HFF-Myc (cell line): ENCODE results near the gene KLHL25.

ENCODE experiments used
- DNase-seq: peaks from one replicate; pipeline ENCODE4 v3.0.0-alpha.2; 2011; ENCODE audit warnings: low read depth; ENCODE audit errors: extremely low read depth
- H3K4me3 ChIP-seq: replicated peaks from 2 replicates; pipeline ENCODE4 v1.5.1; 2011; ENCODE audit warnings: low read depth, mild to moderate bottlenecking, control low read depth, low read length
- TF ChIP-seq, protein P1 (sequence below): IDR thresholded peaks from 2 replicates; pipeline ENCODE4 v1.5.1; 2012; ENCODE audit warnings: mild to moderate bottlenecking, low read depth, low read length, control low read depth; ENCODE audit errors: missing control alignments

Gene KLHL25

DNA sequence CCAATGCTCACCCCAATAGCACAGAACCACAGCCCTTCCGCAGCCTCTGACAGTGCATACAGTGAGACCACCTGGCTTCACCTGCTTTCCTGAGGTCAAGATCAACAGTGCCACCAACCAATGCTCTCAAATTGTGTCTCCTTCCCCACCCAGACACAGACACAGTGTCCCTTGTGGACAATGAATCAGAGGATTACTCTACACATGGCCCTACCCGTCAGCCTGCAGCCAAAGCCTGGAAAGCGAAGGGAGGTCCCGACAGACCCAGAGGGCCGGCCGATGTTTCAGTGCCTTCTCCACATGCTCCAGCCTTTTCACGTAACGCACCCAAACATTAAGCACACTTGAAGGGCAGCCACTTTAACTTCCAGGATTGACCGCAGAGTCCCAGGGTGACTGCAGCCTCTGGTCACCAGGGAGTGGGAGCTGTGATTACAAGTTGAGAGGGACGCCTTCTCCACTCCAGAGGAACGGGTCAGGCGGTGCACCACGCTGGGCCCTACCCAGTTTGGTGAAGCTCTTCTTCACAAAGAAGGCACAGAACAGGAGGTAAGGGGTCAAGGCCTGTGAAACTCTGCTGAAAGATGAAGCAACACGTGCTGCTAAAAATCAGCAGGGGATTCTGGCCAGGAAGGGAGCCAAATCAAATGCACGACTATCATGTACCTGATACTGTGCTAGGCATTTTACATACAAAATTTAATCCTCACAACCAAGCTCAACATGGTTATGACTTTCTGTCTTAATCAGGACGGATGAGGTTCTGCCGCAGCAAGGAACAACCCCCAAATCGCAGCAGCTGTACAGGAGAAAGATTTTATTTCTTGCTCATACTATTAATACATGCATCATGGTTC, 17.2 kb downstream of the KLHL25 start:
- no peak for DNase-seq
- H3K4me3 ChIP-seq, result no peak overlapping the region
- TF ChIP-seq, protein P1, sequence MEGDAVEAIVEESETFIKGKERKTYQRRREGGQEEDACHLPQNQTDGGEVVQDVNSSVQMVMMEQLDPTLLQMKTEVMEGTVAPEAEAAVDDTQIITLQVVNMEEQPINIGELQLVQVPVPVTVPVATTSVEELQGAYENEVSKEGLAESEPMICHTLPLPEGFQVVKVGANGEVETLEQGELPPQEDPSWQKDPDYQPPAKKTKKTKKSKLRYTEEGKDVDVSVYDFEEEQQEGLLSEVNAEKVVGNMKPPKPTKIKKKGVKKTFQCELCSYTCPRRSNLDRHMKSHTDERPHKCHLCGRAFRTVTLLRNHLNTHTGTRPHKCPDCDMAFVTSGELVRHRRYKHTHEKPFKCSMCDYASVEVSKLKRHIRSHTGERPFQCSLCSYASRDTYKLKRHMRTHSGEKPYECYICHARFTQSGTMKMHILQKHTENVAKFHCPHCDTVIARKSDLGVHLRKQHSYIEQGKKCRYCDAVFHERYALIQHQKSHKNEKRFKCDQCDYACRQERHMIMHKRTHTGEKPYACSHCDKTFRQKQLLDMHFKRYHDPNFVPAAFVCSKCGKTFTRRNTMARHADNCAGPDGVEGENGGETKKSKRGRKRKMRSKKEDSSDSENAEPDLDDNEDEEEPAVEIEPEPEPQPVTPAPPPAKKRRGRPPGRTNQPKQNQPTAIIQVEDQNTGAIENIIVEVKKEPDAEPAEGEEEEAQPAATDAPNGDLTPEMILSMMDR, result no peak

DNA sequence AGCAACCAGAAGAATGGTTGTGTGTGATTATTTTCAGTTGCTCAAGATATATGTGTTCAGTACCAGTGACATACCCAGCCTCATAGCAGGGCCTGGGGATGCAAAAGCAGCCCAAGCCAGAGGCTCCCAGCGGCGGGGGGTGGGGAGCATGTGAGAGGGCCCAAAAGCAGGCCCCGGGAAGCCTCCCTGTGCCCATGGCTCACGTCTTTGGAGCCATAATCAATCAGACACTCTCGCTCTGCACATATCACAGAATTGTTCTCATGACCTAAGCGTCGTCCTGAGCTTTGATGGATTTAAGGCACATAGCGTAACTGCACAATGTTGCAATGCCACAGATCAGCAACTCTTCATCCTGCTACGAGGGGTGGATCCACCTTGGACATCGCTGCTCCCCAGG, 20.8 kb downstream of the KLHL25 start:
- DNase-seq, result no peak
- TF ChIP-seq, protein P1, result no peak

DNA sequence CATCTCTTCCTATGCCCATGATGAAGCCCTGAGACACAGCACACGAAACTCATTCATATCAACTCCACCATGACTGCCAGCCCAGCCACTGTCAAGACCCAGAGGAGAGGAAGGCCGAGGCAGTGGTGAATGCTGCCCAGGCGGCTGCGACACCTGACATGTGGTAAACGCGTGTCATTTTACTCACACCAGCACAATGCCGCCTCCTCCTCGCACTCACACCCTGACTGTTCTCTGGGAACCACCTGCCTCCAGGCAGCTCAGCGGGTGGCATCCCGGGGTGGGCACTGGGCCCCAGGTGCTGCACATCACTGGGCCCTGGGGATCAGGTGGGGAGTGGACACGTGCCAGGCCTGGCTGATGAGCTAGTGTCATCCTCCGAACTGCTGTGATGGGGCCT, 21.5 kb downstream of the KLHL25 start:
- no peak overlapping the region for H3K4me3 ChIP-seq
- TF ChIP-seq, protein P1, result no peak
- no peak for DNase-seq

More for the DNA sequence above, 20.8 kb downstream of the KLHL25 start:
- H3K4me3 ChIP-seq, result no peak overlapping the region

DNA sequence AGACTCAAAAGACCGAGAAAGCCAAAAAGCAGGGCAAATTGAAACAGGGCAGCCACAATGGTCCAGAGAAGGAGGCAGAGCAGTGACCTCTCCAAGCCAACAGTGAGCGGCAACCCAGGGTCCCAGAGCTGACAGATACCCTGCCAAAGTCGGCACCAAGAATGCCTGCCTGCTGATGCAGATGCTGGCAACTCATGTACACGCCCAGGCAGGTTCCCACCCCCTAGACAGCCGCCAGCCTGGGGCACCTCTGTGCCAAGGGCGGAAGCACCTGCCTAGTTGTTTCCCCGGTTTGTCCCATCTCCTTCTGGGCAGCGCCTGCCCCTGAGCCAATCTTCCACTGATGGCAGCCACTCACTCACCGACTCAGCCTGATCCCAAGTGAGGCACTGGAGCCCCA, 22.1 kb downstream of the KLHL25 start:
- H3K4me3 ChIP-seq, result no peak overlapping the region
- TF ChIP-seq, protein P1, result no peak
- no peak for DNase-seq

DNA sequence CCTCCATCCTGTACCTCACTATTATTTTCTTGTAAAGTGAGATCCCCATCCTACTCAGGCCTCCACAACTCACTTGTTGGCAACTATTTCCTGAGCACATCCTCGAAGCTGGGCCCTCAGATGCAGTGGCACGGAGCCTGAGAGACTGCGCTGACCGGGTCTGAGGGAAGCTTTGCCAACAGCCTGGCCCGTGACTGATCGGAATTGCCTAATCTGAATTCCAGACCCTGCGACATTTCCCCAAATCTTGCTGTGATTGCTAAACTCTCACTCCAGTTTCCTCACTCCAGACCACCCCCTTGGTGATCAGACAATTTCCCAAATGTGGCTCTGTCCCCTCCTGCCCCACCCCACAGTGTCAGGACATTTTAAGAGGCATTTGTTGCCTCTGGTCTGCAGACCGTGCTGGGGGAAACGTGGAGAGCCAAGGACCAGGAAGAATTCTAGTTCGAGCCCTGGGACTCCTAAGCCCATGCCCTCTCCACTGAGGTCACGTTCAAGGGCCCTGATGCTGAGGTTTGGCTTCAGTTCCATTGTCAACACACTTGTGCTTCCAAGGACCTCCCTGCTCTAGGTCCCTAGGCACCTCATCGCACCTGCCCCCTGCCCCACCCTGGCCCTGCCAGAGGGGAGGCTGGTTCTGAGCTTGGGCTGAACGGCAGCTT, 22.8 kb downstream of the KLHL25 start:
- TF ChIP-seq, protein P1, result no peak
- DNase-seq, result no peak
- H3K4me3 ChIP-seq, result no peak overlapping the region

DNA sequence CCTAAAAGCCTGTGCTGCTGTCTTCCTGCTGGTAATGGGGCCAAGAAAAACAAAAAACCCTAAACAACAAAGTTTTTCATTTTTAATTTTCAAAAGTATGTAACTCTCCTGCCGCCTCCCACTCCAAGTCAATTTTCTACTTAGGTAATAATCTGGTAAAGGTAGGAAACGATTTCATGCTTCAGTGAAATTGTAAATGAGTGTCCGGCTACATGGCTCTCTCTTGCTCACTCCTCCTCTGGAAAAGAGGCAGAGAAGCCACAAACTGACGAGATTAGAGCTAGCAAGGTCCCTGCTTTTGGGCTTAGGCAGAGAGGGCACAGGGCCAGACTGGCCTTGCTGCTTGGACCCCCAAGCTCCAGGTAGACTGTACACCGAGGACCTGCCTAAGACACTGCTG, 23.5 kb downstream of the KLHL25 start:
- TF ChIP-seq, protein P1, result no peak
- H3K4me3 ChIP-seq, result no peak overlapping the region
- DNase-seq, result no peak
